BLaER1 (cell line): ENCODE results near the gene SPECC1.
A peak's percentile ranks its signal among the peaks of the same experiment; 100 is the strongest.
"Not testable (repeated sequence)": the region's sequence is repeated elsewhere in the genome, so short reads cannot be mapped to it uniquely, and the experiment has no call there.

Source experiments
- H3K27ac ChIP-seq: shearing (Covaris generic); formaldehyde crosslinking; 2 replicates; pipeline ENCODE4 v1.8.1; 2022
- H3K27me3 ChIP-seq: shearing (Covaris generic); formaldehyde crosslinking; 2 replicates; pipeline ENCODE4 v1.8.1; 2022
- H3K36me3 ChIP-seq: shearing (Covaris generic); formaldehyde crosslinking; 2 replicates; pipeline ENCODE4 v1.8.1; 2022
- H3K4me1 ChIP-seq: shearing (Covaris generic); formaldehyde crosslinking; 2 replicates; pipeline ENCODE4 v1.8.1; 2022
- H3K4me2 ChIP-seq: shearing (Covaris generic); formaldehyde crosslinking; 2 replicates; pipeline ENCODE4 v1.8.1; 2022
- H3K4me3 ChIP-seq: shearing (Covaris generic); formaldehyde crosslinking; 2 replicates; pipeline ENCODE4 v1.8.1; 2022
- H3K9ac ChIP-seq: shearing (Covaris generic); formaldehyde crosslinking; 2 replicates; pipeline ENCODE4 v1.8.1; 2022
- H3K9me3 ChIP-seq: shearing (Covaris generic); formaldehyde crosslinking; 2 replicates; pipeline ENCODE4 v1.8.1; 2022
- H4K20me1 ChIP-seq: shearing (Covaris generic); formaldehyde crosslinking; 2 replicates; pipeline ENCODE4 v1.8.1; 2022
- Cebpa-rat ChIP-seq: shearing (Covaris generic); IDR thresholded peaks from 2 replicates; pipeline ENCODE4 v1.8.1; 2022

The SPECC1 gene

DNA sequence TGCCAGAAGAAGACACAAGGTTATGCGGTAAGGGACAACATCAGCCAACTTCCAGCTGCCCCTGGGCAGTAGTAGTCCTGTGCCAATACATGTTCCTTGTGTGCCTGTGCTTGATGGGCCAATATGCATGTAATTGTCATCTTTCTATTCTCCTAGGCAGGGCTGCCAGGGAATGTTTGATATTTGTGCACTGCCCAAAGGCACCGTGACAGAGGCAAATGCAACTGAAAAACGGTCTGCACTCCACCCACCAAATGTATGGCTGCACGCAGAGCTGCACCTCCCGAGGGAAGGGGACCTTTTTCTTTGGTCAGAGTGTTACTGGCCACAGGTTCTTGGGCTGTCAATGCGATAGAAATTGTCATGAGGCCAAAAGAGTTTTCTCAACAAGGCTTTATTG, 251.1 kb downstream of the SPECC1 start:
- peaks cover 29% of the 10 kb centered on the region for H3K36me3 ChIP-seq
- no peaks in the 10 kb centered on the region for H3K4me1 ChIP-seq
- no peaks in the 10 kb centered on the region for H4K20me1 ChIP-seq
- no peak overlapping the region for H3K4me2 ChIP-seq
- no peak overlapping the region for H3K4me3 ChIP-seq
- H3K9ac ChIP-seq = no peak overlapping the region
- TF ChIP-seq Cebpa-rat = no peak
- H3K9me3 ChIP-seq = peaks cover 7% of the 10 kb centered on the region; the same call in 1 of the 2 replicates
- no peak overlapping the region for H3K27ac ChIP-seq
- no peaks in the 10 kb centered on the region for H3K27me3 ChIP-seq

DNA sequence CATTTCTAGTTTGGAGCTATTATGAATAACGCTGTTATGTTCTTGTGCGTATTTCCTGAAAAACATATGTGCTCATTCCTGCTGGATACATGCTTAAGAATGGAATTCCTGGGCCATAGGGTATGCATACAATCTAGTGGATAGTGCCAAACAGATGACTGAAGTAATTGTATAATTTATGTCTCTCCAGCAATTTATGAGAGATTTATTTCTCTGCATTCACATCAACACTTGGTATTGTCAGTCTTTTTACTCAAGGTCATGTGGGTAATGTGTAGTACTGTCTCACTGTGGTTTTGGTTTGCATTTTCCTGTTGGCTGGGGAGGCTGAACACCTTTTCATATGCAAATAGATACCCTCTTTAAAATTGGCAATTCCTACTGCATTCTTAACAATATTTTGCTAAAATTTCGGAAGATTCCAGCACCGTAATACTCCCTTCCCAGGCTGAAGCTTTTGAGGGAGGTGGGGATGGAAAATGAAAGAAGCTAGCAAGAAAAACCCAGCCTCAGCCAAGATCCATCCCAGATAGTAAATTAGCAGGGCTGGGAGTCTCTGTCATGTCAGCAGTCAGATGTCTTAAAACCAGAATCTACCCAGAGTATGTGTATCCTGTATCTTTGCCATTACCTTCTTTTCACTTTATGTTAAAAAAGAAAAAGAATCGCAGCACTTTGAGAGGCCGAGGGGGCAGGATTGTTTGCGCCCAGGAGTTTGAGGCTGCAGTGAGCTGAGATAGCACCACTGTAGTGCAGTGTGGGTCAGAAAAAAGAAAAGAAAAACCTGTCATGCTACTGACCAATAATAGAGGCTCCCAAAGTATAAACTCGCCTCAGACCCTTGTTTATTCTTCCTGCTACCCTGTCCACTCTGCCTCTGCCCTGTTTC, 253.3 kb downstream of the SPECC1 start:
- no peak overlapping the region for H3K4me3 ChIP-seq
- H3K4me1 ChIP-seq = peaks cover 2% of the 10 kb centered on the region; the same call in 1 of the 2 replicates
- peaks cover 38% of the 10 kb centered on the region for H3K36me3 ChIP-seq
- no peak overlapping the region for H3K27ac ChIP-seq
- H4K20me1 ChIP-seq = no peaks in the 10 kb centered on the region
- no peak overlapping the region for H3K9ac ChIP-seq
- peaks cover 7% of the 10 kb centered on the region; the same call in 1 of the 2 replicates for H3K9me3 ChIP-seq
- H3K27me3 ChIP-seq = no peaks in the 10 kb centered on the region
- TF ChIP-seq Cebpa-rat = no peak
- no peak overlapping the region for H3K4me2 ChIP-seq

DNA sequence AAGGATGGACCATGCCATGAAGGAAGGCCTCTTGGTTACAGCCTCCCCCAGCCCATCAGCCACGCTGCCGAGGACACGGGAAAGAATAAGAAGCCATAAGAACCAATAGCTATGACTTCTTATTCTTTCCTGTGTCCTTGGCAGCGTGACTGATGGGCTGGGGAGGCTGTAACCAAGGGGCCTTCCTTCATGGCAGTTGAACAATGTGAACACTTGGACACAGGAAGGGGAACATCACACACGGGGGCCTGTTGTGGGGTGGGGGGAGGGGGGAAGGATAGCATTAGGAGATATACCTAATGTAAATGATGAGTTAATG, 253.9 kb downstream of the SPECC1 start:
- not testable (repeated sequence) for H3K9me3 ChIP-seq, H3K27ac ChIP-seq, H3K4me3 ChIP-seq, H3K4me1 ChIP-seq, H3K4me2 ChIP-seq, H3K9ac ChIP-seq, H3K27me3 ChIP-seq, H4K20me1 ChIP-seq
- peaks cover 32% of the 10 kb centered on the region for H3K36me3 ChIP-seq

DNA sequence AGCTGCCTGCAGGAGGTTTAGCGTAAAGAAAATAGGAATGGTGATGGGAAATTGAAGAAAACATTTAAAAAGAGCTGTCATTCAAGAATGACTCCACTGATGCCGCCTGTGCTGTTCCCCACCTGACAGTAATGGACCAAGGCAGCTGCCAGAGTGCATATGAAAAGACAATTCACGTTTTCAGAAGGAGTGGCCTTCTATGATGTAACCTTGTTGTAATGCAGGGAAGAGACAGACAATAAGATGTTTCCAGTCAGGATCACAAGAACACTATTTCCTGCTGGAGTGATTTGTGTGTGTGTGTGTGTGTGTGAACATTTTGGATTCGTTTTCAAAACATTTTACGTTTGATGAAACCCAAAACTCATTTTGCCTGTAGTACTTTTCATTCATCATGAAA, 254.4 kb downstream of the SPECC1 start:
- no peaks in the 10 kb centered on the region for H3K27me3 ChIP-seq
- H3K4me1 ChIP-seq = peaks cover 5% of the 10 kb centered on the region; the same call in 1 of the 2 replicates
- H3K4me2 ChIP-seq = no peak overlapping the region
- no peaks in the 10 kb centered on the region for H3K9me3 ChIP-seq
- peaks cover 27% of the 10 kb centered on the region for H3K36me3 ChIP-seq
- H3K27ac ChIP-seq = no peak overlapping the region
- H3K4me3 ChIP-seq = no peak overlapping the region
- TF ChIP-seq Cebpa-rat = no peak
- H3K9ac ChIP-seq = no peak overlapping the region
- no peaks in the 10 kb centered on the region for H4K20me1 ChIP-seq

DNA sequence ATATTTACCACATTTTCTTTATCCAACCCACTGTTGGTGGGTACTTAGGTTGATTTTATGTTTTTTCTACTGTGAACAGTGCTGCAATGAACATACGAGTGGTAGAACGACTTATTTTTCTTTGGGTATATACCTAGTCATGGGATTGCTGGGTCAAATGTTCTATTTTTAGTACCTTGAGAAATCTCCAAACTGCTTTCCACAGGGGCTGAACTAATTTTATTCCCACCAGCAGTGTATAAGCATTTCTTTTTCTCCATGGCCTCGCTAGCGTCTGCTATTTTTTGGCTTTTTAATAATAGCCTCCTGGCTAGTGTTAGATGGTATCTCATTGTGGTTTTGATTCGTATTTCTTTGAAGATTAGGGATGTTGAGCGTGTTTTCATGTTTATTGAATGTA, 255.8 kb downstream of the SPECC1 start:
- Histone ChIP-seq H3K4me3 (no peak overlapping the region), H3K9ac (no peak overlapping the region), H3K27me3 (no peaks in the 10 kb centered on the region), H4K20me1 (no peaks in the 10 kb centered on the region), H3K36me3 (peaks cover 24% of the 10 kb centered on the region), H3K4me1 (peaks cover 5% of the 10 kb centered on the region; the same call in 1 of the 2 replicates), H3K27ac (no peak overlapping the region), H3K9me3 (no peaks in the 10 kb centered on the region), H3K4me2 (no peak overlapping the region)
- TF ChIP-seq Cebpa-rat = no peak

DNA sequence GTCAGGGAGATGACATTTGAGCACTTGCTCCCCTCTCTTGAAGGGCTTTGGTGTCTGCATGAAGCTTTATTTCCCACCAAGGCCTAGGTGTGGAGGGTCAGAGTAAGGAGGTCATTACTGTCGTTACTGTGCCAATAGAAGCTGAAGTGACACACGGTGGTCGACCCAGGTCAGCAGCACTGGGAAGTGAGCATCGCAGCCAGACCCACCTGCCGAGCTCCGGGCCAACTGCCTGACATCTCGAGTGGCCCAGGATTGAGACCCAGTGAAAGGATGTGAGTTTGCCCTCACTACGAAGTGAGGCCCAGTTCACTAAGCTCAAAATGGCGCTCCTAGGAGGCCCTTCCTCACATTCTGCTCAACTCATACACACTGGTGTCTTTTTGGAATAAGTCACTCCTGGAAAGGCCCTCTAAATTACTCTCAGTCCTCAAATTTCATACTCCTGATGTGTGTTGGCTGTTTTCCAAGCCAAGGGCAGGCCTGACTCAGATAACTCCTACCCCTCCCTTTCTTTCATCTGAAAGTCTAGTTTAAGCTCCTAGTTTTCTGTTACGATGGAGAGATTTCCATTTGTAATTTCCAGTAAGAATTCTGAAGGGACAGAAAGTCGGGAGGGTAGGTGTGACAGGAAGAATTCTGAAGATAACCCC, 257.8 kb downstream of the SPECC1 start:
- Histone ChIP-seq H3K4me2 (no peak overlapping the region), H3K27me3 (no peaks in the 10 kb centered on the region), H3K9ac (no peak overlapping the region), H3K27ac (no peak overlapping the region), H3K4me1 (peaks cover 14% of the 10 kb centered on the region), H3K4me3 (no peak overlapping the region), H4K20me1 (no peaks in the 10 kb centered on the region), H3K9me3 (no peaks in the 10 kb centered on the region), H3K36me3 (0 out of 2 replicates have a peak, but pooled peaks cover 11% of the 10 kb centered on the region)
- no peak for TF ChIP-seq Cebpa-rat

DNA sequence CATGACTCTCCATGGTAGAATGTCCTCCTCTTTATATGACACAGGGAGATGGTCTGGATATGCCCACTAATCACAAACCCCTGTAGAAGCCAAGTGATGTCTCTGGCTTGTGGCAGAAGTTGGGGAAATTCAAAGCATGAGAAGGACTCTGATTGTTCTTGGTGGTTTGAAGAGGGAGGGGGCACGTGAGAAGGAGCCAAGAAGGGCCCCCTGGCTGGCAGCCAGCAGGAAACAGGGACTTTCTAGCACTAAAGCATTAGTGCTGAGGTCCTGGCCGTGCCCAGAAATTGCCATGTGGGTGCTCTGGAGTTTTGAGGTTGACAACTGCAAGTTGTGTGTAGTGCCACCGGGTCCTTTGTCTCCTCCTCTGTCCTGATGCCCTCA, 258.3 kb downstream of the SPECC1 start:
- H3K9ac ChIP-seq = no peak overlapping the region
- H3K9me3 ChIP-seq = no peaks in the 10 kb centered on the region
- 0 out of 2 replicates have a peak, but pooled peaks cover 11% of the 10 kb centered on the region for H3K36me3 ChIP-seq
- H4K20me1 ChIP-seq = no peaks in the 10 kb centered on the region
- peaks cover 14% of the 10 kb centered on the region for H3K4me1 ChIP-seq
- H3K4me3 ChIP-seq = no peak overlapping the region
- H3K27ac ChIP-seq = no peak overlapping the region
- H3K4me2 ChIP-seq = no peak overlapping the region
- no peaks in the 10 kb centered on the region for H3K27me3 ChIP-seq
- no peak for TF ChIP-seq Cebpa-rat

DNA sequence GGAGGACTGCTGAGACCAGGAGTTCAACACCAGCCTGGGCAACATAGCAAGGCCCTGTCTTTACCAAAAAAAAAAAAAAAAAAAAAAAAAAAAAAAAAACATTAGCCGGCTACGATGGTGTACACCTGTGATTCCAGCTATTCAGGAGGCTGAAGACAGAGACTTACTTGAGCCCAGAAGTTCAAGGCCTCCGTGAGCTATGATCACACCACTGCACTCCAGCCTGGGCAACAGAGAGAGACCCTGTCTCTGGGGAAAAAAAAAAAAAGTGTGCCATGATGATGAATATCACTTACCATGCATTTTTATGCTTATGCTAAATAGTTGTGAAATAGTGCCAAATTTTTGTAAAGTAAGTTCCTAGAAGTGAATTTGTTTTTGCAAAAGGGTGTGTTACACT, 261.2 kb downstream of the SPECC1 start:
- no peak for TF ChIP-seq Cebpa-rat
- Histone ChIP-seq H3K36me3 (peaks cover 17% of the 10 kb centered on the region; the same call in 1 of the 2 replicates), H3K9me3 (0 out of 2 replicates have a peak, but pooled peaks cover 4% of the 10 kb centered on the region), H3K9ac (no peak overlapping the region), H3K27ac (no peak overlapping the region), H3K4me1 (peaks cover 19% of the 10 kb centered on the region), H3K4me2 (no peak overlapping the region), H3K27me3 (no peaks in the 10 kb centered on the region), H4K20me1 (no peaks in the 10 kb centered on the region), H3K4me3 (no peak overlapping the region)

DNA sequence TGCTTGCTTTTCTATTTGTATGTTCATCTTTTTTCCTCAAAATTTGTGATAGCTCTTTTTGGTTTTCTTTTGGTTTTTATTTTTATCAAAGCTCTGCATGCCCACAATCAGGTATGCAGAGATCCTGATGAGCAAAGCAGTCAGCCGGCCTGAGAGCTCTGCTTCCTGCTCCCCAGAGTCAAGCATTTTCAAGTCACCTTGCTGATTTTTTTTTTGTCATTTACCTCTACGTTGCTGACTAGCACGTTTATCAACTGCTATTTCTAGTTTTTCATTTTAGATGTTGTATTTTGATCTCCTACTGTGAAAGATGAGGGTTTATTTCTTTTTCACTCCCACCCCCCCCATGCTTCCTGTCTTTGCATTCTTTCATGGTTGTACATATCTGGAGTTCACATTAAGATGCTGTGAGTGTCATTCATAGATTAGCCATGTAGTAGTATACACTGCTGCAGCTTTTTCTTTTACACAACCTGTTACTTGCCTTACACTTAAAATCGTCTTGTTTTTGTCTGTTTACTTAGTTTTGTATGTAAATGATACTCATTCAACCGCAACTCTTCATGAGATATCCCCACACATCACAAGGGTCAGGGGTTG, 262.0 kb downstream of the SPECC1 start:
- no peaks in the 10 kb centered on the region for H3K27me3 ChIP-seq
- peaks cover 19% of the 10 kb centered on the region for H3K4me1 ChIP-seq
- TF ChIP-seq Cebpa-rat = no peak
- H3K9me3 ChIP-seq = 0 out of 2 replicates have a peak, but pooled peaks cover 4% of the 10 kb centered on the region
- no peak overlapping the region for H3K9ac ChIP-seq
- no peak overlapping the region for H3K4me3 ChIP-seq
- no peaks in the 10 kb centered on the region for H4K20me1 ChIP-seq
- no peak overlapping the region for H3K27ac ChIP-seq
- peaks cover 15% of the 10 kb centered on the region; the same call in 1 of the 2 replicates for H3K36me3 ChIP-seq
- 0 out of 2 replicates have a peak overlapping the region, but pooled peaks have one; percentile 12 for H3K4me2 ChIP-seq
